Endometrial microvascular endothelial cells (primary cell): ENCODE measurements around the gene NDUFS2. TPM values are rescaled to one million over a fixed set of nuclear protein-coding genes. Genes with fewer than 3 reads are reported as not detected.

Experiments
- in situ Hi-C: cut with HindIII; loops from 2 replicates; pipeline ENCODE4 v1.10.0; 2017; ENCODE audit warnings: low sequenced_read_pairs, low pct_unique_long_range_greater_than_20kb; ENCODE audit errors: inconsistent ontology term
- total RNA-seq: library from RNA; depleted of rRNA; stranded (reverse); fragments of >200 nt; gene quantifications from one replicate; pipeline ENCODE4 v1.2.3, GENCODE V29; 2015; ENCODE audit errors: inconsistent ontology term

The NDUFS2 gene
- total RNA-seq: 161 TPM

DNA sequence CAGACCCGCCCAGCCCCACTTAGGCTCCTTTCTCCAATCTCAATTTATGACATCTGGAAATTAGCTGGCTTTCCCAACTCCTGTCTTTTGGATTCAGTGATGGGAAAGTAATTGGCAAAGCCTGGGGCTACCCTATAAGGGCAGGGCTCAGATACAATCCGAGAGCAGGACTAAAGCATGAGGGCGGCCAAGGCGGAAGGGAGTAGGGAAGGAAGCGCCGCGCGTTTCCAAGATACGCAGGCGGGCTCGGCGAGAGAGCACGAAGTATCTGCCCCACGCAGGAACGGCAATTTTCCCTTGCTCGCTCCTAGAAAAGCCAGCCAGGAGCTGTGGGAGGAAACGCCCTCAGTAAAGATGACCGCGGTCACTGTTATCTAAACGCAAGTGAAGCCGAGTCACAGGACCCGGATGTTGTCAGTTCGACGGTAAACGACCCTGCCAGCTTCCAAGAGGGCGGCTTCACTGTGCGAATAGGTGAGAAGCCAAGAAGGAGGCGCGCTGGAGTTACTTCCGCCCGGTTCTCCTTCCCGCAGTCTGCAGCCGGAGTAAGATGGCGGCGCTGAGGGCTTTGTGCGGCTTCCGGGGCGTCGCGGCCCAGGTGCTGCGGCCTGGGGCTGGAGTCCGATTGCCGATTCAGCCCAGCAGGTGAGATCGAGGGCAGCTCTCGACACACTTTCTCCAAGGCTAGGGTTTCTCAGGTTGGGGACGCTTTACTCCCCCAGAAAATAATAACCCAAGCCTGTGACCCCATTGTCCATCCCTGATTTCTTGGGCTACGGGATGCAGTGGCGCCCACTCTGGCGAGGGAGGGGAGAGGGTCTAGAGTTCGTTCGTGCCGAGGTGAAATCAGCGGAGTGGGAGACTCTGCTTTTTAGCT is at the start of gene NDUFS2:
Gene NDUFS2 (plus strand): TSS at position 532 of the 877 bp plus-strand sequence. CDS start 19 bp downstream, at position 551.
- in situ Hi-C loops: loop anchor here (25.0 kb wide), 1 partner anchor 160 kb away; the partner anchor contains the start of gene CFAP126

DNA sequence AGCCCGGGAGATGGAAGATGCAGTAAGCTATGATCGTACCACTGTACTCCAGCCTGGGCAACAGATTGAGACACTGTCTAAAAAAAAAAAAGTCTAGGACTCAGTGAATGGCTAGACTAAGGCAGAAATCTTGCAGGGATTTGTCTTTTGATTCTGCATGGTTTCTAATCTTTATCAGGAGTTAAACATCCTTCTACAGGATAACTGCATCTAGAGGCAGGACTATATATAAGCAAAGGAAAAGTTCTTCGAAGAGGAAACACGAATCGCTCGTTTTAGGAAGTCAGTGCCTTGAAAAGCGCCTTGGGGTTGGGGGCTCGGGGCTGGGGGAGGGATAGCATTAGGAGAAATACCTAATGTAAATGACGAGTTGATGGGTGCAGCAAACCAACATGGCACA is 49.0 kb upstream of the NDUFS2 start:
- in situ Hi-C loops: no loop called here

DNA sequence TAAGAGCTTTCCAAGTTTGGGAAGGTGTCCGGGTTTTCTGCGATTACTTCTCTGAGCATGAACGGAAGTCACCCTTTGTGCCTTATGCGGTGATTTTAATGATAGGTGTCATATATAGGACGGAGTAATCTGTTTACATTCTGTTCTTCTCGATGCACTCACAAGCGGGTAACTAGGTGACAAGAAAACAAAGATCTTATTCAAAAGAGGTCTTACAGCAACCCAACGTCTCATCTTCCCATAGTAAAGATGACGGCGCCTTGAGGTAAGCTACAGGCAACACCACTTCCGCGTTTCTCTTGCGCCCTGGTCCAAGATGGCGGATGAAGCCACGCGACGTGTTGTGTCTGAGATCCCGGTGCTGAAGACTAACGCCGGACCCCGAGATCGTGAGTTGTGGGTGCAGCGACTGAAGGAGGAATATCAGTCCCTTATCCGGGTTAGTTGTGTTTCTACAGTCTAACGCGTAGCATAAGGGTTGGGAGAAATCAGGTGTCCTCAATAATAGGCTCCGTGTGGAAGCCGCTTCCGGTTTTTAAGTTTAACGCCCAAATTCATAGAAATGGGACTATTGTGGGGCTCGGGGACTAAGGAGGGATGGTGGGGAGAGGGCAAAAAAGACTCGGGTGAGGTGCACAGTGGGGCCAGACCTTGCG is 48.4 kb upstream of the NDUFS2 start, which contains the start of gene UFC1:
Gene UFC1 (plus strand): TSS at position 297 of the 656 bp plus-strand sequence. CDS start 20 bp downstream, at position 317.
- in situ Hi-C loops: no loop called here

DNA sequence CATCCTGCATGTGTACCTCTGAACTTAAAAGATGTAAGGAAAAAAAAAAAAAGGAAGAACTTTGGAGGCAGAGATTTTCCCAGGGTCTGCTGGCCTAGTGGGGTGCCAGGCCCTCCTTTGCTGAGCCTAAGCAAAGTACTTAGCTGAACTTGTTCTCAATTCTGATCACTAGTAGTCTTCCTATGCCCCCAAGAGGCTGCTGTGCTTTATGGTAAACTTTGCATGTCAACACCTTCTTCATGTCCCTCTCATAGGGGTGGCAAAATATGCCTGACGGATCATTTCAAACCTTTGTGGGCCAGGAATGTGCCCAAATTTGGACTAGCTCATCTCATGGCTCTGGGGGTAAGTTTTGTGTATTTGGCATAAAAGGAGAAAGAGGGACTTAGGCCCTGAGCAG is 44.3 kb upstream of the NDUFS2 start:
- in situ Hi-C loops: no loop called here

DNA sequence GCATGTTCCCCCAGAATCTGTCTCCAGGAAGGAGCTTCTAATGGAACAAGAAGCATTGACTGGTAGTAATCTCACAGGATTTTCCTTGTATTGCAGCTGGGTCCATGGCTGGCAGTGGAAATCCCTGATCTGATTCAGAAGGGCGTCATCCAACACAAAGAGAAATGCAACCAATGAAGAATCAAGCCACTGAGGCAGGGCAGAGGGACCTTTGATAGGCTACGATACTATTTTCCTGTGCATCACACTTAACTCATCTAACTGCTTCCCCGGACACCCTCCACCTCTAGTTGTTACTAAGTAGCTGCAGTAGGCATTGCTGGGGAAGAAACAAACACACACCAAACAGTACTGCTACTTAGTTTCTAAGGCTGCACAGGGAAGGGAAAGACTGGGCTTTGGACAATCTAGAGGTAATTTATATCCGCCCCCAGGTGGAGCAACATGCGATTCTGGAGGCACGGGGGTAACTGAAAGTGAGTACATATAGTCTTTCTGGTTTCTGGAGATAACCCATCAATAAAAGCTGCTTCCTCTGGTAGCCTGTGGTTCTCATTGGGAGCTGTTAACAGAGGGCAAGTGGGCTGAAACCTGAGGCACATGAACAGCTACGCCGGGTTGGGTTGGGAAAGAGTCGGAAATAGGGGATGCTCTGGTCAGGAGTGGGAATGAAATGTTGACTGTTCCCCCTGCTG is 43.7 kb upstream of the NDUFS2 start:
- in situ Hi-C loops: no loop called here

DNA sequence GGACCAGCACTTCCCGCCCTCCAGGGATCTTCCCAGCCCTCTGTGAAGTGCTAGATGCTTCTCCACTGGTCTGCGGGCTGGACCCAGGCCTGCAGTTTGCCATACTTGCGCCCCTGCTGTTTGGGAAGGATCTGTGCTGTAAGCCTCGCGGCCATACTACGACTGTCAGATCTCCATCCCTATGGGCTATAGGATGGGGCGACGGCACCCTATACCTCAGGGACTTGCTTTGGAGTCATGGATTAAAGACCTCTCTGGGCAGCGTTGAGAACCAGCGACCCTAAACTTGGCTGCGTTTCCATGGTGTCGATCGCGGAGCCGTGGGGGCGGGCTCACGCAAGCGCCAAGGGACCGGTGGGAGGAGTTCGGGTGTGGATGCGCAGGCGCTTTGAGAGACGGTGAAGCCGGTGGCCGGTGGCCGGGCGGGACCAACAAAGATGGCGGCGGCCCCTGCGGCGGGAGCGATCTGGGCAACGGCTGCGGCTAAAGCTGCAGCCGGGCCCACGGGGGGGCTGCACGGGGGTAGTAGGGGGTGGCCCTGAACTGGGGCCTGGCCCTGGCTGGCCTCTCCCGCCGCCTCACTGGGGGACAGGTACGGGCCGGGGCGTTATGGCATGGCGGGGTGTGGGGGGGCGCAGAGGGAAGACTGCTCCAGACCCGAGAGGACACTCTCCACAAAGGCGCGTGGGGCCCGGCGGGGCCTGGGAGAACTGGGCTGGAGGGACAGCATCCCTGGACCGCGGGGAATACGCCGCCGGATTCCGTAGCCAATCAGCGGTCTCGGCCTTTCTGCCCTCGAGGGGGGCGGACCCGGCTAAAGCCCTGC is 42.9 kb upstream of the NDUFS2 start, which contains the start of gene USP21:
Gene USP21 (plus strand): TSS at position 414 of the 826 bp plus-strand sequence. CDS start 1,141 bp downstream, outside the sequence.
- in situ Hi-C loops: no loop called here

DNA sequence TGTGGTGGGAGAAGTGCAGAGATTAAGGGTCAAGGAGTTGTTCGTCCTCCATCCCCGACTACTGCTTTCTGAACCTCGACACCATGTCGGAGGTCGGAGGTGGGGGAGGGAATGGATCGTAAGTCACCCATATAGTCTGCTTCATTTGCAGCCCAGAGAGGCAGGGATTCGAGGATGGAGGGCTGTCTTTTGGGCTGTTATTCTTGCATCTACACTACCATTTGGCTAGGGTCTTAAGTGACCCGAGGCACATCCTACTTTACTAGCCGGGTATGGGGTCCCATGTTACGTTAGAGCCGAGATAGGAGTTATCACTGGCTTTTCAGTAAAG is 42.3 kb upstream of the NDUFS2 start:
- in situ Hi-C loops: no loop called here

DNA sequence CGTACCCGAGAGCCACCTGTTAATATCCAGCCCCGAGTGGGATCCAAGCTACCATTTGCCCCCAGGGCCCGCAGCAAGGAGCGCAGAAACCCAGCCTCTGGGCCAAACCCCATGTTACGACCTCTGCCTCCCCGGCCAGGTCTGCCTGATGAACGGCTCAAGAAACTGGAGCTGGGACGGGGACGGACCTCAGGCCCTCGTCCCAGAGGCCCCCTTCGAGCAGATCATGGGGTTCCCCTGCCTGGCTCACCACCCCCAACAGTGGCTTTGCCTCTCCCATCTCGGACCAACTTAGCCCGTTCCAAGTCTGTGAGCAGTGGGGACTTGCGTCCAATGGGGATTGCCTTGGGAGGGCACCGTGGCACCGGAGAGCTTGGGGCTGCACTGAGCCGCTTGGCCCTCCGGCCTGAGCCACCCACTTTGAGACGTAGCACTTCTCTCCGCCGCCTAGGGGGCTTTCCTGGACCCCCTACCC is 41.5 kb upstream of the NDUFS2 start:
- in situ Hi-C loops: no loop called here

DNA sequence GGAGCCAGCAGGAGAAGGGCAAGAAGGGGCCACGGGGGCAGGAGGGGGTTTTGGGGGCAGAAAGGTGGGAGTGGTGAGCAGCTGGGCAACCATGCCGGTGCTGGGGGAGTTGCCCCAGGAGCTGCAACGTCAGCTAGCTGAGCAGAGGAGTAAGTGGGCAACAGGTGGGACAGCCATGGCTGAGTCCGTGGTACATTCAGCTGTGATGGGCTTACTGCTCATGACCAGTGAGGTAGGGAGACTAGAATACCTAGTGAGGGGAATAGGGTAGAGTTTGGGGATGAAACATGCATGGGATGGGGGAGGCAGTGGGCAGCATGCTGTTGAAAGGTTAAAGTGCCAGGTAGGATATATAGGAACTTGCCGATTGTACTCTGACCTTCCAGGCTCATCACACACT is 40.5 kb upstream of the NDUFS2 start:
- in situ Hi-C loops: no loop called here

DNA sequence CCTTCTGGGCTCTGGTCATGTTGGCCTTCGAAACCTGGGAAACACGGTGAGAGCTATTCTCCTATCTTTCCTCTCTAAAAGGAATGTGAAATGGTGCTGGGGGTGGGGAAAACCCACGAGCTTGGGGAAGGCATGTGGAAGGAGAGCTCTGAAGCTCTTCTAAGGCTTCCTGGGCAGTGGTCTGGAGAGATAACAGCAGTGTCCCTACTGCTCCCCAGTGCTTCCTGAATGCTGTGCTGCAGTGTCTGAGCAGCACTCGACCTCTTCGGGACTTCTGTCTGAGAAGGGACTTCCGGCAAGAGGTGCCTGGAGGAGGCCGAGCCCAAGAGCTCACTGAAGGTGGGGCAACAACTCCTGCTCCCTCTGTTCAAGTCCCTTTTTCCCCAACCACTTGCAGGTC is 40.1 kb upstream of the NDUFS2 start:
- in situ Hi-C loops: no loop called here

DNA sequence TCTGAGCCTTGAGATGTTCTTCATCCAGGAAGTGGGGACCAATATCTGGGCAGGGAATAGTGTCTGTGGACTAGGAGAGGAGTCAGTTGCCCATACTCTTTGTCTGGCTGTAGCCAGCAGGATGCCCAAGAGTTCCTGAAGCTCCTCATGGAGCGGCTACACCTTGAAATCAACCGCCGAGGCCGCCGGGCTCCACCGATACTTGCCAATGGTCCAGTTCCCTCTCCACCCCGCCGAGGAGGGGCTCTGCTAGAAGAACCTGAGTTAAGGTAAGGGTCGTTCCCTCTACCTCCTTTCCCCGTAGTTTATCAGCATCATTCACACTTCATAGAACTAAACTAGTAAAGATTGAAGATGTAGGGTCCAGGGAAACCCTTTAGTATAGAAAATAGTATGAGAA is 39.4 kb upstream of the NDUFS2 start:
- in situ Hi-C loops: no loop called here

DNA sequence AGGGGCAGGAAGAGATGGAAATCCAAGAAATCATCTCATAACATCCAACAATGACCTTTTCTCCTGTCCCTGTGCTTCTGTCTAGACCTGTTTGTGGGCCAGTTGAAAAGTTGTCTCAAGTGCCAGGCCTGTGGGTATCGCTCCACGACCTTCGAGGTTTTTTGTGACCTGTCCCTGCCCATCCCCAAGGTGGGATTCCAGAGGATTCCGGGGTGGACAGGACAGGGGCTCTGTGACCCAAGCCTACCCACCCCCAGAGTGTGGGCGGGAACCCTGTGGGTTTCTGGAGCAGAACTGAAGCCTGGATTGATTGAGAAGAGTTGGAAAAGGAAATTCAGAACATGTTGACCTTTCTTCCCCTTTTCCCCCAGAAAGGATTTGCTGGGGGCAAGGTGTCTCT is 38.4 kb upstream of the NDUFS2 start:
- in situ Hi-C loops: no loop called here

DNA sequence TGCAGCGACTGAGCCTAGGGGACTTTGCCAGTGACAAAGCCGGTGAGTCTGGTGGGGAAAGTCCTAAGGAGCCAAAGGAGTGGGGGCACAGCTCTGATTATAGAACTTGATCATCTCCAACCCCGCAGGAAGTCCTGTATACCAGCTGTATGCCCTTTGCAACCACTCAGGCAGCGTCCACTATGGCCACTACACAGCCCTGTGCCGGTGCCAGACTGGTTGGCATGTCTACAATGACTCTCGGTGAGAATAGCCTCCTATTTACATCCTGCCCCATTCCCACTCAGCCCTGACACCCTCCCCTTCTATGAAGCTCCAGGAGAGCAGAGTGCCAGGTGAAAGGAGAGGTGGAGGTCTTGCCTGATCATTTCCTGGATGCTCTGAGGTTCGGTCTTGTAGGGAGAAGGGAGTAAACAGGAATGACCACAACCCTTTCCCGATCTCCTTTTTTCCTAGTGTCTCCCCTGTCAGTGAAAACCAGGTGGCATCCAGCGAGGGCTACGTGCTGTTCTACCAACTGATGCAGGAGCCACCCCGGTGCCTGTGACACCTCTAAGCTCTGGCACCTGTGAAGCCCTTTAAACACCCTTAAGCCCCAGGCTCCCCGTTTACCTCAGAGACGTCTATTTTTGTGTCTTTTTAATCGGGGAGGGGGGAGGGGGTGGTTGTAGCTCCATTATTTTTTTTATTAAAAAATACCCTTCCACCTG is 37.1 kb upstream of the NDUFS2 start:
- in situ Hi-C loops: no loop called here

DNA sequence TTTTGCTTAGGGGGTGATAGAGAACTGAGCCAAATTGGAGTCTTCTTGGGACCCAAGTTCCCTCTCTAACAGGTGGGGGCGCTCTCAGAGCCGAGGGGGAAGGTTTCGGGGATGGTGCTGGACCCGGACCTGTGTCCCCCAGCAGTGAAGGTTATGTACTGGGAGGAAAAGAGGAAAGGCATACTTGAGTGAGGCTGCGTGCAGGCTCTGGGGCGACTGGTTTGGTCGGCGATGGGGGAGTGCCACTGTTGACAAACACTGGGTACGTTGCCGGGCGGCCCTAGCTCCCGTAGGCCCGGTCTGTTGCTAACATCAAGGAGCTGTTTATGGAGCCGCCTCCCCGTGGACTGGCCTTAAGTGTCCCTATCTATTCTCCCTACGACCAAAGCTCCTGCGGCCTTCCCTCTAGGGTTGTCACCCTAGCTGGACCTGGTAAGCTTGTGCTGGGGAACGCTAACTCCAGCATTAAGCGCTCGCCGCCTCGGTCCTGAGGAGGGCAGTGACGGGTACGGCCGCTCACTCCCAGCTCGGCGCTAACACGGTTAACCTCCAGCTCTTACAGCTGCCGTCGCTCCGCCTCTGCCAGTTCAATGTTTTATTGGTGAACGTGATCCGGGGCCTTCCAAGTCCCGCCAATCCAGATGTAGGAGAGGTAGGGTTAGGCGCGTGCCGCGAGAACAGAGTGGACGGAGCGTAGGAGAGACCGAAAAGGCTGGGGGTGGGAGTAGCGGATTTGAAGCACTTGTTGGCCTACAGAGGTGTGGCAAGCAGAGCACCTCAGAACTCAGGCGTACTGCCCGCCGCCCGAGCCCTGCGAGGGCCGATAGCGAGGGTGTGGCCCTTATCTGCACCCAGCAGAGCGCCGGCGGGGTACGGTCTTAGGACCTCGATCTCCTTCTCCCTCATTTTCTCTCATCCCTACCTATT is 36.2 kb upstream of the NDUFS2 start, which contains the start of gene PPOX:
Gene PPOX (plus strand): TSS at position 685 of the 927 bp plus-strand sequence. CDS start 422 bp downstream, outside the sequence.
- in situ Hi-C loops: no loop called here

DNA sequence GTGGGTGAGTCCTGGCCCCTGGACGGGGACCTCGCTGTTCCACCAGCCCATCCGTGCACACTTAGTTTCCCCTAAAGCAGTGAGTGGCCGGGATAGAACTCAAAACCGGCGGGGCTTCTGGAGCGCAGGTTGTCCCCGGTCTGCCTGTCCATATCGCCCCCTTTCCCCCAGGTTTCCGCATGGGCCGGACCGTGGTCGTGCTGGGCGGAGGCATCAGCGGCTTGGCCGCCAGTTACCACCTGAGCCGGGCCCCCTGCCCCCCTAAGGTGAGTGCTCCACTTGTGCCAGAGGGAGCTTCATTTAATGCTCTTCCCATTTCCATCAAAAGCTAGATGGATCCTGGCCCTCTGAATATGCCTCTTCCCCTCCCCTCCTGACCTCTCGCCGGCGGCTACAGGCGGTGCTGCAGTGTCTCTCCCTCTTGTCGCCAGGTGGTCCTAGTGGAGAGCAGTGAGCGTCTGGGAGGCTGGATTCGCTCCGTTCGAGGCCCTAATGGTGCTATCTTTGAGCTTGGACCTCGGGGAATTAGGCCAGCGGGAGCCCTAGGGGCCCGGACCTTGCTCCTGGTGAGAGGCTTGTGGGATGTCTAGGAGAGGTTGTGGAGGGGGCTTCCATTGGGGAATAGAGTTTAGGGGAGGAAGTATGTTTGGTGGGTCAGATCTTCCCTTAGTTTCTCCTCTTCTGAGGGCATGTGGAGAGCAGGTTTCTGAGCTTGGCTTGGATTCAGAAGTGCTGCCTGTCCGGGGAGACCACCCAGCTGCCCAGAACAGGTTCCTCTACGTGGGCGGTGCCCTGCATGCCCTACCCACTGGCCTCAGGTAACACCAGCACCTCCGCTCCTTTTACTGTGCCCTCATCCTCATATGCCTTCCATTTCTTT is 35.3 kb upstream of the NDUFS2 start:
- in situ Hi-C loops: no loop called here

DNA sequence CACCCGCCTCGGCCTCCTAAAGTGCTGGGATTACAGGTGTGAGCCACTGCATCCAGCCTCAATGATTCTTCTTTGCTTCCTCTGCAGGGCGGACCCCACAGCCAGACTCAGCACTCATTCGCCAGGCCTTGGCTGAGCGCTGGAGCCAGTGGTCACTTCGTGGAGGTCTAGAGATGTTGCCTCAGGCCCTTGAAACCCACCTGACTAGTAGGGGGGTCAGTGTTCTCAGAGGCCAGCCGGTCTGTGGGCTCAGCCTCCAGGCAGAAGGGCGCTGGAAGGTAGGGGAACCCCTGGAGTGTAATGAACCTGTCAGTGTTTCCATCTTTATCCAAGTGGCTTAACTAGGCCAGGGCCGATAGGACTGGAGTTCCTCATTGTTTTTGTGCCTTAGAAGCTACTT is 33.3 kb upstream of the NDUFS2 start:
- in situ Hi-C loops: no loop called here
